NCI-H2227 (cell line): ENCODE results near the gene FGF6.
"Not testable (repeated sequence)": the region's sequence is repeated elsewhere in the genome, so short reads cannot be mapped to it uniquely, and the experiment has no call there.

ENCODE experiments used
- DNase-seq: peaks from one replicate; lab custom pipeline; 2025; ENCODE audit not compliant: unreplicated experiment; lab: John Stamatoyannopoulos, UW

The FGF6 gene

DNA sequence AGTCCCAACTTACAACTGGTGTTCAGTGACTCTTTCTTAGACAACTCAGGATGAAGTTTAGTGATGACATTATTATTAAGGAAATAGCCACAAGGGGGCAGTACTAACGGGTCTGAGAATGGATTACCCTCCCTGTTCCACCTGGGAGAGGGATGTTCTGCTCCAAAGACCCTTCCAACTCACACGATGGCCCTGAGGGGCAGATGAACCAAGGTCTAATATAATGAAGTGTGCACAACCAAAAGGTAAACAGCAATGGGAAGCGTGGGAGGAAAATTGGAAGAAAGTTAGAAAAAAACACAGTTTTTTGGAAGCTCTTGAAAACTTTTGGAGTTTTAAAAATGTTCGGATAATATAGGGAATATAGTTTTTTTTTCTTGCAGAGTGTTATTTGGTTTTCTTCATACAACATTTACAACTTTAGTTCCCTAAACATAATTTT lies 24.0 kb downstream of the FGF6 start:
- DNase-seq: peak; percentile 48

DNA sequence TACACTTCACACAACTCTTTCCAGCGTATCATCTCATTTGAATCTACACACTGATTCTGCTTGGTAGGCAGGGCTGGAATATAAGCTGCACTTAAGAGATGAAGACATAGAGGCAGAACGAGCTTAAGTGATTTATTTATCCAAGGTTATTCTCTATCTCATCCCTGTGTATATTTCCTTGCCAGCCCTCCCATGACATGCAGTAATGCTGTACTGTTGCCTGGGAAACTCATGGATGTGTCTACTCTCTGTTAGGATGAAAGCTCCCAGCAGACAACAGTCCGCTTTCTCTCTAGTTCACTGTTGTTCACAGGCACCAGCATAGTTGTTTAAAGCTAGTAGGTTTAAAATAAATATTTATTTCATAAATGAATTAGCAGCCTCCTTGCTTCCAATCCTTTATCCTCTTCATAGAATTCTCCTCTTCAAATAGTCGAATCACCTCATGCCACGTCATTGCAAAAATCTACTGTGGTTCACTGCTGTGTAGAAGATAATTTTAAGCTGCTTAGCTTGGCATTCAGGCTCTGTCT lies 25.4 kb downstream of the FGF6 start:
- no peak for DNase-seq

DNA sequence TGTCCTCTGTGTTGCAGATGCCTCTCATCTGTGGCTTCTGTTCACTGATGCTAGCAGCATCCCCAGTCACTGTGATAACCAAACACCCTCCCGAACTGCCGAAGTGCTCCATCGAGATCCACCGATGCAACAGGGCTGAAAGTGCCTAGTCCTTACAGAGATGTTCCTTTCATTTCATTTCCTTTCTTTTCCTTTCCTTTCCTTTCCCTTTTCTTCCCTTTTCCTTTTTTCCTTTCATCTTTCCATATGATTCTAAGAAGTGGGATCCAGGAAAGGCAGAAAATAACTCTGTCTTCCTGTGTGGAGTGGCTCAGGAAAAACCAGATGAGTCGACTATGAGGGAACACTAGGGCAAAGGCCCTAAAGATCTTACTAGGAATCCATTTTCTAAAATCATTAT lies 26.7 kb downstream of the FGF6 start:
- no peak for DNase-seq

DNA sequence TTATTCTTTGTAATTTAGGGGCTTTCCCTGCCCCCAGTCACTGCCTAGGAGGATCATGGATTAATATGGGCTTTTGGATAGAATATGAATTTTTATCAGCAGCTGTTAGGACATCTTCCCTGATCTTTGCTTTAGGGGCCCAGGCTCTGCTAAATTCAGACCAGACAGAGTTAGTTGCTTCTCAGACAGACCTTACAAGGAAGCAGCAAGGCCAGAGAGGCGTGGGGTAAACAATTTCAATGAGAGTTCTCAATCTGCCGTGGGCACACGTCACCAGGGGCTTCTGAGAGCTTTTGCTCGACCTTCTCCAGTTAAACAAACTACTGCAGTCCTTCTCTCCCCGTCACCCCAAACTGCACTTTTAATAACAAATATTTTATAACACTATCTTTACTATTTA lies 27.7 kb downstream of the FGF6 start:
- DNase-seq: no peak

DNA sequence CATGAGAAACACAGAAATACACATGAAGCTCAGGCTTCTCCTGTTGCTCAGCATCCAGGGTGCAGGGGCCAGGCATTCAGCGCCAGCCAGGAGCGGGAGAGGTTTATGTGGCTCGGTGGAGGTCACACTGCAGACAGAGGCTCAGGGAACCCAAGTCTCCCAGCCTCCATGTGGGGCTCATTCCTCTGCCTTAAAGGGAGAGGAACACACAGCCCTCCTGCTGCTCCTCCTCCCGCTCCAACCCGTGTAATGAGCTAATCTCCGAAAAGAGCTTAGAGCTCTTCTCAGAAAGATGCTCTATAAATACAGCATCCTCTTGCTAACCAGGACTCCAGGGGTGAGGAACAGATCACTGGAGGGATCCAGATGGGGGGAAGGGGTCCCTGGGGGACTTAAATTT lies 28.2 kb downstream of the FGF6 start:
- DNase-seq: no peak

DNA sequence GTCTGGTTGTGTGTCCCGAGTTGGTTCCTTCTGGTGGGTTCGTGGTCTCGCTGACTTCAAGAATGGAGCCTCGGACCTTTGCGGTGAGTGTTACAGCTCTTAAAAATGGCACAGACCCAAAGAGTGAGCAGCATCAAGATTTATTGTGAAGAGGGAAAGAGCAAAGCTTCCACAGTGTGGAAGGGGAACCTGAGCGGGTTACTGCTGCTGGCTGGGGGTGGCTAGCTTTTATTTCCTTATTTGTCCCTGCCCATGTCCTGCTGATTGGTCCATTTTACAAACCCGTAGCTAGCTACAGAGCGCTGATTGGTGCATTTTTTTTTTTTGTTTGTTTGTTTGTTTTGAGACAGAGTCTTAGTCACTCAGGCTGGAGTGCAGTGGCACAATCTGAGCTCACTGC lies 29.3 kb downstream of the FGF6 start:
- DNase-seq: no peak

DNA sequence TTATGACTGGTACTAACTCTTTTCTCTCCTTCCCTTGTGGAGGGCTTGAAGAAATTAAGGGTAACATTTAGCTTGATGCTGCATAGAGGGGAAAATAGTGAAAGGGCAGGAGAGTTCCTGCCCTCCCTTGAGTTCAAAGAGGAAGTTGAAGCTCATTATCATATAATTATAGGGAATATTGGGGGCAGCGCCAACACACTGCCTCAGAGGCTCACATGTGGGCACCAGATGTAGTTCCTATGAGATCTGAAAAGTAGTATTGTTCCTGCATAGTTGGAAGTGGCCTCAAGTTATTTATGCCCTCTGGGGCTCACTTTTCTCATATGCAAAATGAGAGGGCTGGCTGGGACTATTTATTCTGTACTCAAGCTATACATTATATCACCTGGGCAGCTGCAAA lies 33.1 kb downstream of the FGF6 start:
- no peak for DNase-seq

DNA sequence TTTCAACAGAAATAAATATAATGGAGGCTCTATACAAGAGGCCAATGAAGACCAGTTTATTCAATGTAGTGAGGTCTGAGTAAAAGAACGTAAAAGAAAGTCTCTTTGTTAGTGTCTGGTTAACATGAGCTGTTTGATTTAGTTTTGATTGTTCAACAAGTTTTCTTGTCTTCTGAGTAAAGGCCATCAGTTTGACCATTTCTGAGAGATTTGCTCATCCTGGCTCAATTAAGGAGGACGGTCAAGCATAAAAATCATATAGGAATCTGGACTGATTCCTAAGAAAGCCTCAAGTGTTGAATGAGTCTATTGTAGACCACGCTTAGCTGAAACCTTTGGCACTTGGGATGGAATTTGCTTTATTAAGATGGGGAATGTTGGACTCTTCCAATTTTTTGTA lies 33.6 kb downstream of the FGF6 start:
- no peak for DNase-seq

DNA sequence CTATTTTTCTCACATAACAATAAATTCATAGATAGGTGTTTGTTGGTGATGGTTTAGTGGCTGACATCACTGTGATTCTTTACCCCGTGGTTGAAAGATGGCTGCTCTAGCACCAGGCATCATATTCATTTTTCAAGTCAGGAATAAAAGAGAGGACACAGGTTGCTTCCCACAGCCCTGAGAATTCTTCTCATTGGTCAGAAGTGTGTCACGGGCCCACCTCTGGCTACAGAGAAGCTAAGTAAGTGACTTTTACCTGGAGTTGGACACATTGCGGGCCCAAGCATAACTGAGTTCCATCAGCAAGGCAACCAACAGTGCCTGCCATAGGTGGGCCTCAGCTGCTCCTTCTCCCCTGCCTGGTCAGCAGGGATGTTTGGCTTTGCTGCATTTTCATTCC lies 38.5 kb downstream of the FGF6 start:
- no peak for DNase-seq

DNA sequence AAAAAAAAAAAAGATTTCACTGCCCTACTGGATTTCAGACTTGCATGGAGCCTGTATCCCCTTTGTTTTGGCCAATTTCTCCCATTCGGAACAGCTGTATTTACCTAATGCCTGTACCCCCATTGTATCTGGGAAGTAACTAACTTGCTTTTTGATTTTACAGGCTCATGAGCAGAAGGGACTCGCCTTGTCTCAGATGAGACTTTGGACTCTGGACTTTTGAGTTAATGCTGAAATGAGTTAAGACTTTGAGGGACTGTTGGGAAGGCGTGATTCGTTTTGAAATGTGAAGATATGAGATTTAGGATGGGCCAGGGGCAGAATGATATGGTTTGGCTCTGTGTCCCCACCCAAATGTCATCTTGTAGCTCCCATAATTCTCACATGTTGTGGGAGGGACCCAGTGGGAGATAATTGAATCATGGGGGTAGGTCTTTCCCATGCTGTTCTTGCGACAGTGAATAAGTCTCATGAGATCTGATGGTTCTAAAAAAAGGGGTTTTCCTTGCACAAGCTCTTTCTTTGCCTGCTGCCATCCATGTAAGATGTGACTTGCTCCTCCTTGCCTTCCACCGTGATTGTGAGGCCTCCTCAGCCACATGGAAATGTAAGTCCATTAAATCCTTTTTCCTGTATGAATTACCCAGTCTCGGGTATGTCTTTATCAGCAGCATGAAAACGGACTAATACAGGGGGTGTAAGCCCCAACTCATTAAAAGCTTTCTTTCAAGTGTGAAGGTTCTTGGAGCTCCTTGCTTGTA lies 40.6 kb downstream of the FGF6 start:
- not testable (repeated sequence) for DNase-seq

DNA sequence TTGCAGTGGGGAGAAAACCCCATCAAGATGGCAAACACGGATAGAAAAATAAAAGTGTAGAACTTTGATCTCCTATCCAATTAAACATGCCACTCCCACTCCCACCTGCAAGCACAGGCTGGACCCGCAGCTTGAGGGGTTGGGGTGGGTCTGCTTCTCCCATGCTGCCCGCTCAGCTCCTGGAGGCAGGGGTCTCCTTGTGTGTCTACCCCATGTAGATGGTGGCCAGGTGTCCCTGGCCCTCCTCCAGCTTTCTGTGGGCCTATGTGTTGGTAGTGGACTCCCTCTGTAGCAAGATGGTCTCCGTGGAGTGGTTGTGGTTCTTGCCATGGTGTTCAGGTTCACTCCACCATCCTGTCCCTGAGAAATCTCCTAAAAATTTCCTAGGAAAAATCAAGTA lies 42.6 kb downstream of the FGF6 start:
- no peak for DNase-seq

DNA sequence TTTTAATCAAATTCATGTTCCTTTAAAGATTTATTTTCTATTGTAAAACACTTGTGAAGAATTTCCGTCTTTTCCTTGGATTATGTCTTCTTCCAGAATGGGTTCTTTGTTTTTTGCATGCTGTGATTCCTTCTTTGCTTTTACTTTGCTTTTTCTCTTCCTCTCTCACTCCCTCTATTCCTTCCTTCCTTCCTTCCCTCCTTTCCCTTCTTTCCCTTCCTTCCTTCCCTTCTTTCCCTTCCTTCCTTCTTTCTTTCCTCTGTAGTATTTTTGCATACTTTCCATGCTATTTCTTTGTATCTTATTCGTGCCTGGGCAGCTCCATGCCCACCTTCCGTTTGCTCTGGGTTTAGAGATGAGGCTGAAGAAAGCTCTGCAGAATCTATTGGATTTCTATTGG lies 44.5 kb downstream of the FGF6 start:
- DNase-seq: no peak

DNA sequence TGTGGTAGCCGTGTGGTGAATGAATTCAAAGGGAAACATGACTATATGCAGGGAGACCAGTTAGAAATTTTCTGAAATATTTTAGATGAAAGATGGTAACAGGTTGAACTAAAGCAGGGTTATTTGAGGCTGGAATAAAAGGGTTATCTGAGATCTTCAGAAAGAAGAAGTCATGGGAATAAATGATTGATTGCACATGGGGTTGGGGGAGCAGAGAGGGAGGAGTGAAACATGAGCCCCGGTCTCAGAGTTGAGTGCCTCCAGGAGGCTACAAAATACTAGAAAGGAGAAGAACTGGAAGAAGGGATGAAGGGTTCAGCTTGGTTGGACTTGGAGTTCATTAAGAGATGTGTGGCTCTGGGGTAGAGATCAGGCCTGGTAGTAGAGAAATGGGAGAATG lies 49.8 kb downstream of the FGF6 start:
- DNase-seq: no peak

DNA sequence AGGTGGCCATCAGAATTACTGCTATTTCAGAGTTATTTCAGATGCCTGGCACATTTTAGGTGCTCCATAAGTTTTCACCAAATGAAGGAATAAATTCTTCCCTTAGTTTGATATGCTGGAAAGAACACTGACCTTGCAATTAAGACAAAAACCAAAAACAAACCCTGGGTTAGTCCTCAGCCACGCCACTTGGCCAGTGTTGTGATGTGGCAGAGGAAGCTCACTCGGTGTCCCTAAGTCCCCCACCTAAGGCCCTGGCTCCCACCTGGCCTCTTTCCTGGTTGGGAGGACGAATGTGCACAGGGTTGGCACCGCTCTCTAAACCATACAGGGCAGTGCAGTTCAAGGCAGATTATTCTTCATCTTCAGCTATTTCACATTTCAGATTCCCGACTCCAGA lies 52.4 kb downstream of the FGF6 start:
- DNase-seq: no peak

DNA sequence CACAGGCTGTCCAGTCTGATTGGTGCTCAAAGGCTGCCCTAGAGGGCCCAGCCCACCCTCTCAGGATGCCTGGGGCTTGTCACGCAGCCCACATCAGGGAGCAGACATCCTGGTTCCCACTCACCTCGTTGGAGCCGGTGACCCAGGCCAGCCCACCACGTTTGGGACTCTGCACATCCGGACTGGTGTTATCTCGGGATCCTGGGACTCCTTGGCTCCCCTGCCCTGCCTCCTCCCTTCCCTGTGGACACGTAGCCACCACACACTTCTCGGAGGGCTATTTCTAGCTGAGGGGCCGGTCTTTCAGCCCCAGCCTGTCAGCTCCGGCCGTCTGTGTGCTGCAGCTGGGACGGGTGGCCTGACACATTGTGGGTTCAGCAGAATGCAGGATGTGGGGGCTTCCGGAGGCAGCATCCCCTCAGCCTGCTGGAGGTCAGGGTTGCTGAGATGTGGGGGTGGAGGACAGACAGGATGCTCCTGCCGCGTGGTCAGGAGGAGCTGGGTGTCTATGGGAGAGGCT lies 53.3 kb downstream of the FGF6 start:
- no peak for DNase-seq

DNA sequence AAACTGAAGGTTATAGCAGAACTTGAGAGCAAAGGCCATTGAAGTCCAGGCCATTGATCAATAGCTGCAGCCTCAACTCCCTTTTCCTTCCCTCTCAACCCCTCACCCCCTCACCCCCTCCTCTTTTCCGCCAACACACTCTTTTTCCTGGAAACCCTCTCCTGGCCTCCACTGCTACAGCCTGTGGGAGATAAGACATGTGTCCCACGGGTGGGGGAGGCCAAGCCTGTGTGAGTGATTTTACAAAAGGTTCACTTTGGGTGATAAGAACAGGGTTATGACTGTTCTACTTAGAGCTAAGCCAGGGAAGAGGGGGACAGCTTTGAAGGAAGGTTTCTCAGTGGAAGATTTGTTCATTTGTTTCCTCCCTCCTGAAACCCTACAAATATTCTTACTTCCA lies 57.0 kb downstream of the FGF6 start:
- DNase-seq: no peak

DNA sequence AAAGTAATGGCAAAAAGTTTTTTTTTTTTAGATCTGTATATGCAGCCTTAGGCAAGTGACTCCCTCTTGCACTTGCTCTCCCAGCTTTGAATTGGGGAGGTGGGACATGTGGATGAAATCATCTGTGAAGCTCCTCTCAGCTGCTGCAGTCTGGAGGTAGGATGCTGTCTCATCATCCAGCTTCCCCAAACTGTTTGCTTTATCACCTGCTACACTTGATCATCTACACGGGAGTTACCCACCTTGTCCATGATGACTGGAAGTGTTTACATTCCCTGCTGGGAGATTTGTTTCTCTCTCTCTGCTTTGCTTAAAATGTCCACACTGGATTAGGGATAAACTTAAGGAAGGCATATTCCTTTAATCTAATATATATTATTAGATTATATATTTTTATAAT lies 57.6 kb downstream of the FGF6 start:
- no peak for DNase-seq

DNA sequence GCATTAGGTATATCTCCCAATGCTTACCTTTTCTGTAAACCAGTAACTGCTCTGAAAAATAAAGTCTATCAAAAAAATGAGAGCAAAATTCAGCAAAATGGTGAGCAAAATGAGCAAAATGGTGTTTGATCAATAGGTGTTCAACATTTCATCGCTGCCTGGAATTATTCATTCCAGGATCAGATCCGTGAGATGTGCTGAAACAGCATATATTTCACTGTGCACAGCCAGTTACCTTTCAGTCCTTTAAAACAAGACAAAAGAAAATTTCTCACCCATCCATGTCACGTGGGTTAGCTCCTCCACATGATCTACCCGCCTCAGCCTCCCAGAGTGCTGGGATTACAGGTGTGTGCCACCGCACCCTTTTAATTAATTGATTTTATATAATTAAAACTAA lies 58.0 kb downstream of the FGF6 start:
- no peak for DNase-seq

DNA sequence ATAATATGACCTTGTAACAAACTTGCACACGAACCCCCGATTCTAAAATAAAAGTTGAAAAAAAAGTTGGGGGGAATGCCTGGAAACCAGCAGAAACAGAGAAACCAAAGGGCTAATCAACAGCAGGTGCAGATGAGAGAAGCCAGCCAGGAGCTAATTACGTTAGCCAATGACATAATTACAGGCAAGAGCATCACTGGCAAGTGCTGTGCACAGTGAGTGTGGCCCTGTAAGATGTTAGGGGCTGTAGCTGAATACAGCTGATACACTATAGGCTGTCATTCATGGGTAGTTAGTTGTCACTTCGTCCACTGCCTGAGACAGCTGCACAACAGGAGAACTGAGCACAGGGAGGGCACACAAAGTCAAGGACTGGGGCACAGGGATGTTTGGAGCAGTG lies 58.8 kb downstream of the FGF6 start:
- DNase-seq: no peak
